Stimulated activated CD4-positive, alpha-beta T cell treated with anti-CD3 and anti-CD28 coated beads, Interleukin-4, amount 100 ng/mL, for 48 hours (primary cell): ENCODE data around the gene HBEGF.

Source experiments
- DNase-seq, 2 donors: peaks; one replicate each; pipeline ENCODE4 v3.0.0-alpha.2; 2020; ENCODE audit warnings: low read depth in 2 of 2

HBEGF gene

DNA sequence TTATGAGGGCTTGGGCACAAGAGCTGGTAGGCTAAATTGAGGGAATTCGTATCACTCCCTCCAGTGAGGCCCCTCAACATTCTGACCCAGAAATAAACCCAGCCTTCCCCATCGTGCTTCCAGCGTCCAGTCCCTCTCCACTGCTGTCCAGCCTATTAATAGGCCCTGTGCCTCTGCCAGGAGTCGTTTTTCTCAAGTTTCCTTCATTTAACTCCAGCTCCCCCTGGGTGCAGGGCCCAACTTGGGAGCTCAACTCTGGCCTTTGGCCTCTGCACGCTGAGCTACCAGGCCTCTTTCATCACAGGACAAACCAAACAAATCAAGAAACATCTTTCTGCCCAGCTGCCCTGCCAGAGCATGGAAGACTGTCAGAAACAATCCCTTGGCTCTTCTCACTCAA, 10.0 kb downstream of the HBEGF start:
- DNase-seq, result no peak

DNA sequence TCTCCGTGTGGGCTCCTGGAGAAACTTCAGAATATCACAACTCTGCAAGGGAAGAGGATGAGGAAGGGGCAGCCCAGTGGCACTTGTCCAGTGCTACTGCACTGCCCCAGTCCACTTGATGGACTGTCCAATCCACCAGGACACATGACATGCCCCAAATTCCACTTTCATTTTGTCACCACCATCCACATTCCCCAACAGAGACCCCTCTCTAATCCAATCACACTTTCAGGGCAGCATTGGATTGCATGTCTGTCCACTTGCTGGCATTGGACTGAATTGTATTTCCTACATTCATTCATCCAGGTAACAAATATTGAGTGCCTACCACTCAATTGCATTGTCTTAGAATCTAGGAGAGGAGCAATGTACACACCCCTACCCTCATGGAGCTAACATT, 14.8 kb downstream of the HBEGF start:
- DNase-seq, result no peak

DNA sequence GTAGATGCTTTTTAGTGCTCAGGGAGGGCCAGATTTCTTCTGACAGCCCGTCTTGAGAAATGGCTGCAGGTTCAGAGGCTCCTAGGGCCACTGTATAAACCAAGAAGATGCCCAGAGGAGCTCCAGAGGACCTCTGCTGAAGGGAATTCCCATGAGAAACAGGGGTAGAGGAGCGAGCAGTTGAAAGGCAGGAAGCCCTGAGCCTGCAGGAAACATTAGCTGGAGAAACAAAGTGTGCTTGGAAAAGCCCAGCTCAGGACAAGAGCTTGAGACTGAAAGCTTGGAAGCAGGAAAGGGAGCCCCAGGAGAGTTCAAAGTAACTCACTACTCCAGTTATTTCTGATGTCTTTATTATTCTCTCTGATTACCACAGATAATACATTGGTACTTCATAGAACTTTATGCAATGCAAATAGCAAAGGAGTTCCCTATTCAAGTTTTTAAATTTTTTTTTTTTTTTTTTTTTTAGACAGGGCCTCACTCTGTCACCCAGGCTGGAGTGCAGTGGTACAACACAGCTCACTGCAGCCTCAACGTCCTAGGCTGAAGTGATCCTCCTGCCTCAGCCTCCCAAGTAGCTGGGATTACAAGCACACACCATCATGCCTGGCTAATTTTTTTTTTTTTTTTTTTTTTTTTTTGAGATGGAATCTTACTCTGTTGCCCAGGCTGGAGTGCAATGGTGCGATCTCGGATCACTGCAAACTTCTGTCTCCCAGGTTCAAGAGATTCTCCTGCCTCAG, 16.5 kb downstream of the HBEGF start:
- no peak for DNase-seq

DNA sequence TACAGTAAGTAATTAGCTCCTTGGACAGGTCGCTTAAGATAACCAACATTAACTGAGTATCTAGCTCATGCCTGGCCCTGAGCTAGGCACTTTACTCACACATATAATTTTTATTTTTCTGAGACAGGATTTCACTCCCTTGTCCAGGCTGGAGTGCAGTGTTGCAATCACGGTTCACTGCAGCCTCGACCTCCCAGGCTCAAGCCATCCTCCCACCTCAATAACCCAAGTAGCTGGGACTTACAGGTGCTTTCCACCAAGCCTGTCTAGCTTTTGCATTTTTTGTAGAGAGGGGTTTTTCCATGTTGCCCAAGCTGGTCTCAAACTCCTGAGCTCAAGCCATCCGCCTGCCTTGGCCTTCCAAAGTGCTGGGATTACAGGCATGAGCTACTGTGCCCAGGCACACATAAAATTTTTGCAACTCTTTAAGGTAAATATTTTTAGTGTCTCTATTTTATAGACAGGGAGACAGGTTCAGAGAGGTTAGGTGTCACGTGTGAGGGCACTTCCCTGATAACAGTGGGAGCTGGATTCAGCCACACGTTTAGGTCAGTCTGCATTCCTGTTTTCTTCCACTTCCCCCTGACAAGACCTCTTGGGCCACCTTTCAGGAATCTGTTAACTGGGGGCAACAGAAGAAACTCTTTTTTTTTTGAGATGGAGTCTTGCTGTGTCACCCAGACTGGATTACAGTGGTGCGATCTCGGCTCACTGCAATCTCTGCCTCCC, 18.2 kb downstream of the HBEGF start:
- DNase-seq, result no peak

DNA sequence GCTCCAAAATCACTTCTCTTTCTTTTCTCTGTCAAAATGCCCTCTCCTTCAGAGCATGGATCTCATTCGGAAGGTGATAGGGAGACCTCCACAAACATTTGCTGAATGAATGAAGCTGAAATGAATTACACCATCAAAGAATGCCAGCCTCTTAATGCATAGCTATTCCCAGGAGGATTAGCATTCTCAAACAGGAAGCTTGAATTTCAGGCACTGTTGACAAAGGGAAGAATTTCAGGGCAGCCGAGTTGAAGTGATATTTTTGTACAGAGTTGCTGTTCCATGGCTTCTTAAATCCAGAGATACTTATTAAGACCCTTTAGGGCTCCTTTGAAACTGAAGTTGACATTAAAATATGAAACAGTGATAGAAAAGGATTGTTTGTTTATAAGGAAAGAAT, 18.8 kb downstream of the HBEGF start:
- no peak for DNase-seq

DNA sequence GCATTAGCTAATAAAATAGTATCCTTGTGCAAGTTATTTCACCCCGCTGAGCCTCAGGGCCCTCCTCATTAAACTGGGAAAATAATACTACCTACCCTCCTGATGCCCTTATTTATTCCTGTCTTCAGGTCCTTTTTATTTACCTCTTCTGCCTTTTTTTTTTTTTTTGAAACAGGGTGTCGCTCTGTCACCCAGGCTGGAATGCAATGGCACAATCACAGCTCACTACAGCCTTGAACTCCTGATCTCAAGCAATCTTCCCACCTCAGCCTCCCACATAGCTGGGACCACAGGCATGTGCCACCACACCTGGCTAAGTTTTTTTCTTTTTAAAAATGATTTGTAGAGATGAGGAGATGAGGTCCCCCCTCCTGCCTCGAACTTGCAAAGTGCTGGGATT, 20.9 kb downstream of the HBEGF start:
- DNase-seq, result no peak

DNA sequence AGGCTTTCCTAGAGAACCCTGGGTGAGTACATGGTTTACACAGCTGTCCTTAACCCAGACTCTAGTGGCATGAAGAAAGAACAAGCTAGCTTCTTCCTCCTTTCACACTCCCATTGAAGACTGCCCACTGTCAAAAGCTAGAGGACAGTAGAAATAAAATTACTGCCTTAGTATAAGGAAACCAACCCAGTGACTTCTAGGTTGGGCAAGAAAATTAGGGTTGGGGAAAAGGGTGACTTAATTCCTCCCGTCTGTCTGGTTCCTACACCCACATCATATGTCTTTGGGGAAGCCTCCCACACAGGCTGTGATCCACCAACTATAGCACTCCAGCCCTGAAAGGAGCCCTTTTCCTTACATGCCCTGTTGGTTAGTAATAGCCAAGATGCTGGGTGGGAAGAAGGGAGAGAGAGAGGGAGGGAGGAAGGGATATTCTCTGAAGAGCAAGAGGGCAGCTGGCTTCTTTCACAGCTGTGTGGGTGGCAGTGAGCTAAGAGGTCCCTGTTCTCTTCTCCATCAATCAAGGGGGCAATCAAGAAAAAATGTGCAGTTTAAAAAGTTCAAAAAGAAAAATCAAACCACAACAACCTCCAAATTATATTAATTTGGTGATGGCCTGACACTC, 21.7 kb downstream of the HBEGF start:
- DNase-seq, result no peak

DNA sequence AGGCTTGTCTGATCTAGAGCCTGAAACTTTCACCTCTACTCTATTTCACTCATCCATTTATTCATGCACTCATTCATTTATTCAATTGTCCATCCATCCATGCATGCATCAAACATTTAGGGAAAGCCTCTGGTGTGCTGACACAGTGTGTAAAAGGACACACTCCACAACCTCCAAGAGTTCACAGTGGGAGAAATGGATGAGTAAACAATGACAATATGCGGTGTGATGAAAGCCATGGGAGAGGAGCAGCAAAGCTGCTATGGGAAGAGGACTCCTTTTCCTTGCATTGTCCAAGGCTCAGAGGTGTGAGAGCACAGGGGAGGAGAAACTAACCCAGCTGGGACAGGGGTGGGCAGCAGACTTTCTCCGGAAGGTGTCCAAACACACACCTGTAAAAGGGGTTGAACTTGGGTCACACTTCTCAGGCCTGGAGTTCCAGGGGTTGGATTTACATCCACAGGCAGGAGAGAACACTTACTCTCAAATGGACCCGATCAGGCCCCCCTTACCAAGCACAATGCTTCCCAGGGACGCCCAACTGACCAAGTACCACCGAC, 22.3 kb downstream of the HBEGF start:
- DNase-seq, result no peak

DNA sequence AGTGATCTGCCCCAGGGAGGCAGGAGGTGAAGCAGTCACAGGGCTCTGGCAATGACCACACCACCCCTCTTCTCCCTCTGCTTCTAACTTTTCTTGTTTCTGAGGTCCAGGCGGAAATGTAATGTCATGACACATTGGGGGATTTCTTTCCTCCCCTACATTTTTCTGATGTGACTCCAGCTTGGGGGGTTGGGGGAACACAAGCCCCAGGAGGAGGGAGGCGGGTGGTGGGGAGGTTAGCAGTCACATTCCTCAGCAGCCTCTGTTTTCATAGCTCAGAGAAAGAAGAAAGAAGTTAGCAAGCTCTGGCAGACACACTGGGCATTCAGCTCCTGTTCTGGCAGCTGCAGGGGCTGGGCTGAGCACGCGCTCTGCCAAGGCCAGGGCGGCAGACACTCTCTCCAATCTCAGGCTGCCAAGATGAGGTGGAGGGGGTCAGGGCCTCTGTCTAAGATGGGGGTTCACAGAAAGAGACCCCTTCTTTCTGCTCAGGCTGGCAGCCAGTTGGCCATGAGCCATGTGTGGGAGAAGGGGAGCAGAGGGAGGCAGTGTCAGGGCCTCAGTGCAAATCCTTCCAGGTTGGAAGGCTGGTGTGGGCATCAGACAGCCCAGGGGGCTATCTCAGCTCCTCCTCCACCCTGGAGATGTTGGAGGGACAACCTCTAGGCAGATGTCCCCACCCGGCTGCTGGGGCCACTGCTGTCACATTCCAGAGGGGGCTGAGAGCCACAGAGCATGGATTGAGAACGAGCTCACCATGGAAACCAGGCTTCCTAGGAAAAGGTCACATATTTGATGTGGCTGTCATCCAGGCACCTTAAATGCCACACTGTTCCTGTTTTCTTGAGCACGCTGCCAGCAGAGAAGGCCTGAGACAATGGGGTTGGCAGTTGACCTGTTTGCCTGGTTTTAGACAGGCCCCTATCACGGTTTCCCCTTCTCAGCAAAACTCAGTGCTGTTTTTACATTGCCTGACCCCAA, 23.4 kb downstream of the HBEGF start:
- DNase-seq, result no peak

DNA sequence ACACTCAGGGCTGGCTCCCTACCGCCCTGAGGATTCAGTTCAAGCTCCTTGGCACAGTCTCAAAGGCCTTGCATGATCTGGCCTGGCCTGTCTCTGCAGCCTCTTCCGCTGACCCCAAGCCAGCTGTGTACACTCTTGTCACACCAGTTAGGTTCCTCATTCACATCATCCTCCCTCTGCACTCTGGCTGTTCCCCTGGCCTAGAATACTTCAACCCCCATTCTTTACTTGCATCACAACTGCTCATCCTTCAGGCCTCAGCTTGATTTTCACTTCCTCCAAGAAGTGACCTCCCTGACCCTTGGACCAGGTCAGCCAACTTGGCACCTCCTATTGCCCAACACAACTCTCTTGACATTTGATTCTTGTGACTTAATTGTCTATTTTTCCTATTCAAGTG, 24.6 kb downstream of the HBEGF start:
- DNase-seq, result no peak

DNA sequence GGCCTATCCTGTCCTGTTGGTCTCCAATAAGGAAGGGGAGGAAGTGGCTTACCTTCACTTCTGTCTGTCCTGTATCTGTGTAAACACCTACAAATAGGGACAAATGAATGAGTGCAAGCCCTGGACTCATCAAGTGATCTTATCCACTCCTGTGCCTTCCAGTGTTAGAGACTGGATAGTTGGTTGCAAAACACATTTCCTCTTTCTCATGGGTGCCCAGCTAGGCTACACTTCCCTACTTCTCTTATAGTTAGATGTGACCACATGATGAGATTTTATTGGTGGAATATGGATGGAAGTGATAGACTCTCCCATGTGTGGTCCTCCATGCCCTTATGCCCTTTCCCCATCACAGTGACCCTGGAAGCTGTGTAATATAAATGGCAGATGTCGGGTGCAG, 26.6 kb downstream of the HBEGF start:
- DNase-seq, result no peak

DNA sequence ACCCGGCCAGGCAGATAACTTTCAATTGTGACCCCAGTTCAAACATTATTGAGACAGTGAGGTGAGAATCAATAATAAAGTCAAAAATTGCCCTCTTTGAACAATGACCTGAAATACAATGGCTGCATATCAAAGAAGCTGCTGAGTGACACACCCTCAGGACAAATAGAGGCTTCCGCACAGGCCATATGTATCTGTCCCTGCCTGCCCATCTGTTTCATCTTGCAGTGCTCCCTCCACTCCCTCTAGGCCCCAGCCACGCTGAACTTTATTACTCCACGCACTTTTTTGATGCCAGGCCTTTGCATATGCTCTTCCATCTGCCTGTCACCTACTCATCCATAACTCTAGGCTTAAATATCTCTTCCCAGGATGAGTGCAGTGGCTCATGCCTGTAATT, 27.6 kb downstream of the HBEGF start:
- no peak for DNase-seq

DNA sequence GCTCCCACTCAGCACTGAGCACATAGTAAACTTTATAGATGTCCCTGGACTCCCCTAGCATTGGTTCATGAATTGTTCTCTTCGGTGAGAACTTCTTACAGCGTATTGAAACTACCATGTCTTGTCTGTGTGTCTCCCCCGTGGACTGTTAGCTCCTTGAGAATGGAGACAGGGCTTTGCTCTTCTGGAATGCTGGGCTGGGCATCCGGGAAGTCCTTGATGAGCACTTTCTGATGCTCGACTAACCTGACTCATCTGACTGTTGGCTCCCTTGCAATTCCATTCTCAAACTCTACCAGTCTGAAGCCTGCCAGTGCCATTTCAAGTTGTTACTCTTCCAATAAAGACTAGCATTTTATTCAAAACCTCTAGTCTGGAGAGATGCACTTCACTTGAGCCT, 28.5 kb downstream of the HBEGF start:
- no peak for DNase-seq

DNA sequence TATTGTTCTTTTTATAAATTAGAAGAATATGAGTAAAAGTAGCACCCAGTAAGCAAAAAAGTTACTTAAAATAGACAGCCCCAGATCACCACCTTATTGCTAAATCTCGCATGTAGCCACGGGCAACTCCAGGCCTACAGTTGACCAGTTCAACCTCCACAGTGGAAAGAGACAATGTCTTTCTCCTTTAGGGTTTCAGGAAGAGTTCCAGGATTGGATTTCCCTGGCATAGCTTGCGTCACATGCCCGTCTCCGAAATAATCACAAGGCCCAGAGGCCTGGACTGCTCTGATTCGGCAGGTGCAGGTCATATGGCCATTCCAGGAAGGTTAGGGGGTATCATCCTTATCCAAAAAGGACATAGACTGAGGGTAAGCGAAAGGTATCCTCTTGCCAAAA, 33.6 kb downstream of the HBEGF start:
- no peak for DNase-seq

DNA sequence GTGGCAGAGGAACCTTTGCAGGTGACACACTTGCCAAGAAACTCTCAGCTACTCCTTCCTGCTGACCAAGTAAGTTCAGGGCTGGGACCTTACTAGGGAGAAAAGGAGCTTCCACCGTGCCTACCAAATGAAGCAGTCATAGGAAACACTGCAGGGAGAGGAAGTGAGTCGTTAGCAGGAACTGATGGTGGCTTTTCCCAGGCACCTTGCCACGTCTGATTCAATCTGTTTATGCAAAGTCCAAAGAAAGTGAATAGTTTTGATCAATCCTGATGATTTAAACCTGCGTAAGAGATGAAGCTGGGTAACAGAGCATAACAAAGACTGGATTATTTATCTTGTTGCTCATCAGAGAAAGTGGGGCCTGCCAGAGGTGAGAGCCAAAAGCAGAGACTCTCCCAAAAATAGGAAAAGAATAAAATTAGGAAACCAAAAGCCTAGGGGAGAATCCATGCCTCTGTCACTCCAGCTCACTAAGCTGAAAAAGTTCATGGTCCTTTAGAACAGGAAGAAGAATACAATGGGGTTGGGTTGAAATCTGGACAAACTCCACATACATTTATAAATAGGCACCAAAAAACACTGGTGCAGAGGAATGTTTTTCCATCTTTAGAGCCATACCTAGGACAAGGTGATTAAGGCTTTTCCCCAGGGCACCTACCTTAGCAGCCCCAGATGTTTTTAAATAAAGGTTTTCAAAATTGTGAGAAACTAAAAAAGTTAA, 34.2 kb downstream of the HBEGF start:
- DNase-seq, result no peak

DNA sequence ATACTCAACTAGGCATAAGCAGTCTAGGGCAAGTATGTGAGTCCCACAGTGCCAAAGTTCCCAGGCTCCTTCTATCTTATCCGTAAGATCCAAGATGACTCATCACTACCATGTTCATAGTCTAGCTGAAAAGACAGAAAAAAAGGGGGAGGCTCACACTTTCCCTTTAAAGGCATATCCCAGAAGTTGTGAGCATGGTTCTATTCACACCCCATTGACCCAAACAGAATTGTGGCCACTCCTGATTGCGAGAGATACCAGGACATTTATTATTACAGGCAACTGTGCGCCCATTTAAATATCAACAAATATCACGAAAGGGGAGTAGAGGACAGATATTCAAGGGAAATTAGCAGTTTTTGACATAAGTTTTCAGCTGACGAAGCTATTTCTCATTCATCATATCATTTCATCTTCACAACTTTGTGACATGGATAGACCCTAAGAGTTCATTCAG, 35.4 kb downstream of the HBEGF start:
- no peak for DNase-seq

DNA sequence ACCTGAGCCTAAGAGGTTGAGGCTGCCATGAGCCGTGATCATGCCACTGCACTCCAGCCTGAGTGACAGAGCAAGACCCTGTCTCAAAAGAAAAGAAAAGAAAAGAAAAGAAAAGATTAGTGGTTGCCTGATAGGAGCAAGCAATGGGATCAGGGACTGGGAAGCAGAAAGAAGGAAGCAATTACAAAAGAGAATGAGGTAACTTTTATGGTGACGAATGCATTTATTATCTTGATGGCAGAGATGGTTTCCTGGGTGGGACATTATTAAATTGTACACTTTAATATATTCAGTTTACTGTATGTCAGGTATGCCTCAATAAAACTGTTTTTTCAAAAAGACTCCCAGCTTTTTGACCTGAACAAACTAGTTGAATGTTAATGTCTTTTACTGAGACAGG, 36.0 kb downstream of the HBEGF start:
- no peak for DNase-seq

DNA sequence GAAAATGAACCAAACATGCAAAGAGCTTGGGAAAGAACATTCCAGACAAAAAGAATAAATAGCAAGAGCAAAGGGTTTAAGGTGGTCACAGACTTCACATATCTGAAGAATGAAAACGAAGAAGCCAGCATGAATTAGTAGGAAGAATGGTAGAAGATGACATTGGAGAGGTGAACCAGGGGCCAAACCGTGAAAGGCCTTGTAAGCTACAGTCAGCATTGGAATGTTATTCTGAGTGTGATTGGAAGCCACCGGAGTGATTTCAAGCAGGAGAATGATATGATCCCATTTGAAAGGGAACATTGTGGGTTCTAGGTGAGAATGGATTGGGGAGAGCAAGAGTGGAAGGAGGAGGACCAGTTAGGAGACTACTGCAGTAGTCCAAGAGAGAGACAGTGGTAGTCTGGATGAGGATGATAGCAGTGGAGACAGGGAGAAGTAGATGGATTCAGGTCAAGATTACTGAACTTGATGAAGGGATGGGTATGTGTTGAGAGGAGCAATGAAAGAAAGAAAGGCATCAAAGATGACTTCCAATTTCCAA, 36.6 kb downstream of the HBEGF start:
- no peak for DNase-seq

DNA sequence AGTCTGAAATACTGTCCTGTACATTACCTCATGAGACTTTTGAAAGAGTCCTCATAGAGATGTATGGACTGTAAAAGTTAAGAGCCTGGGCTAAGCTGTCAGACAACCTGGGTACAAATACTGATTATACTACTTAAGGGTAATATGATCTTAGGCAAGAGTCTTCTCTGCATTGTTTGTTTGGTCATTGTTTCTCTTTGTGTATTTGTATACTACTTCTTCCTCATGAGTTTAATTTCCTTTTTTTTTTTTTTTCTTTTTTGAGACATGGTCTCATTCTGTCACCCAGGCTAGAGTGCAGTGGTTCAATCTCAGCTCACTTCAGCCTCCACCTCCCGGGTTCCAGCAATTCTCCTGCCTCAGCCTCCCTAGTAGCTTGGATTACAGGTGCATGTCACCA, 40.9 kb downstream of the HBEGF start:
- no peak for DNase-seq

DNA sequence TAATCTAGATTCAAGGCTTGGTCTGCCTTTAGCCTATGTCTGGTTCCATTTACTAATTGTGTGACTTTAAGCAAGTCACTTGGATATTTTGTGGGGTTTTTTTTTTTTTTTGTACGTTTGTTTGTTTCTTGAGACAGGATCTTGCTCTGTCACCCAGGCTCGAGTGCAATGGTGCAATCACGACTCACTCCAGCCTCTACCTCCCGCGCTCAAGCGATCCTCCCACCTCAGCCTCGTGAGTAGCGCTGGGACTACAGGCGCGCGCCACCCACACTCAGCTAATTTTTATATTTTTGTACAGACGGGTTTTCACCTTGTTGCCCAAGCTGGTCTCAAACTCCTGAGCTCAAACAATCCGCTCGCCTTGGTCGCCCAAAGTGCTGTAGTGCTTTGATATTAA, 42.4 kb downstream of the HBEGF start:
- no peak for DNase-seq
